ENCODE measurements around the gene RCCD1. TPM values are rescaled to one million over a fixed set of nuclear protein-coding genes. Genes with fewer than 3 reads are reported as not detected.
A peak's percentile ranks its signal among the peaks of the same experiment; 100 is the strongest.
"Not testable (repeated sequence)": the region's sequence is repeated elsewhere in the genome, so short reads cannot be mapped to it uniquely, and the experiment has no call there.

RCCD1 gene
- total RNA-seq, 1 experiment from 2014 or later: 22.8 TPM

- no peak overlapping the region for H3T11ph ChIP-seq (ENCODE audit: low read length)
- H3K9ac ChIP-seq (ENCODE audit: extremely low read depth, insufficient read length, low read length): no peak overlapping the region
- no peak overlapping the region for H4K8ac ChIP-seq (replicated peaks; ENCODE audit: insufficient read length, low read depth, low read length)
- no peak overlapping the region for H3K14ac ChIP-seq (ENCODE audit: insufficient read depth, low read length)
- no peaks in the 10 kb centered on the region for H3K27me3 ChIP-seq (ENCODE audit: insufficient read depth, low read length)
- WGBS (ENCODE audit: extremely low coverage, insufficient read length, low lambda C conversion rate): no CpG with 5 or more reads among the region's 5 CpGs
- Mint-ChIP-seq H3K27ac (no peak overlapping the region), H3K27me3 (ENCODE audit: low read depth) (no peaks in the 10 kb centered on the region), H3K9me3 (no peaks in the 10 kb centered on the region), H3K36me3 (ENCODE audit: insufficient read depth in 1 of 3, low read depth in 3 of 3) (peaks cover 0 to 18% (median 4%) of the 10 kb centered on the region in 3 experiments; a peak in 5 of 7 replicates), H3K4me3 (no peak overlapping the region), H3K4me1 (peaks cover 7 to 14% of the 10 kb centered on the region in 2 experiments)
- no peak overlapping the region for H3K4me2 ChIP-seq (ENCODE audit: insufficient read depth, insufficient read length, low read length)
- H3K79me1 ChIP-seq (ENCODE audit: insufficient read depth, low read depth, low read length, poor library complexity, severe bottlenecking): no peaks in the 10 kb centered on the region
- H4K91ac ChIP-seq (ENCODE audit: insufficient read length, low read depth, low read length): no peak overlapping the region
- no peak overlapping the region for H2AFZ ChIP-seq (ENCODE audit: low read length)
- H3K27ac ChIP-seq (ENCODE audit: insufficient read length, low read depth, low read length): no peak overlapping the region
- H3K18ac ChIP-seq (ENCODE audit: insufficient read length, low read depth, low read length): no peak overlapping the region
- H2BK12ac ChIP-seq (ENCODE audit: insufficient read length, low read depth, low read length): no peak overlapping the region
- H3K9me3 ChIP-seq (ENCODE audit: control insufficient read depth, low read depth, low read length): no peaks in the 10 kb centered on the region
- H3K4me1 ChIP-seq (ENCODE audit: insufficient read depth, low read length): no peaks in the 10 kb centered on the region
- H3K4ac ChIP-seq (ENCODE audit: low read depth, low read length): no peak overlapping the region
- no peak overlapping the region for H4K5ac ChIP-seq (ENCODE audit: insufficient read length, low read depth, low read length)
- no peak overlapping the region for H3K56ac ChIP-seq (ENCODE audit: insufficient read length, low read depth, low read length)
- no peaks in the 10 kb centered on the region for H3K79me2 ChIP-seq (ENCODE audit: insufficient read depth, low read length)
- no peak overlapping the region for H2AK5ac ChIP-seq (ENCODE audit: insufficient read length, low read length)
- no peaks in the 10 kb centered on the region for H3K23me2 ChIP-seq (ENCODE audit: insufficient read length, low read depth, low read length, poor library complexity, severe bottlenecking)
- H2BK5ac ChIP-seq (ENCODE audit: insufficient read length, low read length): no peak overlapping the region
- H2BK15ac ChIP-seq (ENCODE audit: low read depth, low read length): no peak overlapping the region
- no peak for DNase-seq
- H2BK120ac ChIP-seq (ENCODE audit: low read depth, low read length, poor library complexity, severe bottlenecking): no peak overlapping the region
- H3K23ac ChIP-seq (ENCODE audit: insufficient read length, low read depth, low read length): no peak overlapping the region
- H2BK20ac ChIP-seq (ENCODE audit: low read depth, low read length, poor library complexity, severe bottlenecking): no peak overlapping the region
- no peaks in the 10 kb centered on the region for H4K20me1 ChIP-seq (ENCODE audit: control insufficient read depth, insufficient read depth, insufficient read length)
- no peak for TF ChIP-seq CTCF (conservative IDR thresholded peaks at IDR 0.05)
Observed at GRCh38 chr15:90924375-90924774, 30.3 kb upstream of the RCCD1 start.

GRCh38 chr15:90926766-90927165 lies 27.9 kb upstream of the RCCD1 start:
- H3T11ph ChIP-seq (ENCODE audit: low read length); H3K18ac ChIP-seq (ENCODE audit: insufficient read length, low read depth, low read length); H4K8ac ChIP-seq (replicated peaks; ENCODE audit: insufficient read length, low read depth, low read length); H2BK12ac ChIP-seq (ENCODE audit: insufficient read length, low read depth, low read length); H3K79me2 ChIP-seq (ENCODE audit: insufficient read depth, low read length); H3K36me3 Mint-ChIP-seq (ENCODE audit: insufficient read depth in 1 of 3, low read depth in 3 of 3); H3K4me1 ChIP-seq (ENCODE audit: insufficient read depth, low read length); H4K91ac ChIP-seq (ENCODE audit: insufficient read length, low read depth, low read length); H2BK120ac ChIP-seq (ENCODE audit: low read depth, low read length, poor library complexity, severe bottlenecking); H3K27me3 Mint-ChIP-seq (ENCODE audit: low read depth); H3K4me3 Mint-ChIP-seq; H3K56ac ChIP-seq (ENCODE audit: insufficient read length, low read depth, low read length); H3K23me2 ChIP-seq (ENCODE audit: insufficient read length, low read depth, low read length, poor library complexity, severe bottlenecking); H3K27ac ChIP-seq (ENCODE audit: insufficient read length, low read depth, low read length); H3K4ac ChIP-seq (ENCODE audit: low read depth, low read length); DNase-seq; H2BK5ac ChIP-seq (ENCODE audit: insufficient read length, low read length); H3K27me3 ChIP-seq (ENCODE audit: insufficient read depth, low read length); H3K9ac ChIP-seq (ENCODE audit: extremely low read depth, insufficient read length, low read length); H2BK20ac ChIP-seq (ENCODE audit: low read depth, low read length, poor library complexity, severe bottlenecking); H2BK15ac ChIP-seq (ENCODE audit: low read depth, low read length); H3K14ac ChIP-seq (ENCODE audit: insufficient read depth, low read length); H2AK5ac ChIP-seq (ENCODE audit: insufficient read length, low read length); H3K9me3 Mint-ChIP-seq; H3K4me2 ChIP-seq (ENCODE audit: insufficient read depth, insufficient read length, low read length); H2AFZ ChIP-seq (ENCODE audit: low read length); H3K23ac ChIP-seq (ENCODE audit: insufficient read length, low read depth, low read length); H4K20me1 ChIP-seq (ENCODE audit: control insufficient read depth, insufficient read depth, insufficient read length); H4K5ac ChIP-seq (ENCODE audit: insufficient read length, low read depth, low read length); H3K9me3 ChIP-seq (ENCODE audit: control insufficient read depth, low read depth, low read length); H3K79me1 ChIP-seq (ENCODE audit: insufficient read depth, low read depth, low read length, poor library complexity, severe bottlenecking): not testable (repeated sequence)
- H3K4me1 Mint-ChIP-seq: peaks cover 13 to 19% of the 10 kb centered on the region in 2 experiments
- peak overlapping the region in 1 of 3 experiments; percentile 55; a peak in 1 of 7 replicates for H3K27ac Mint-ChIP-seq
- WGBS (ENCODE audit: extremely low coverage, insufficient read length, low lambda C conversion rate): no CpG with 5 or more reads among the region's 10 CpGs

Data from H9 (cell line).